ENCODE results near the gene TMPRSS9. TPM values are rescaled to one million over a fixed set of nuclear protein-coding genes. Genes with fewer than 3 reads are reported as not detected.

The TMPRSS9 gene
- total RNA-seq, 4 donors from 2014 or later = not detected

- TF ChIP-seq CTCF (IDR thresholded peaks at IDR 0.05; ENCODE audit: low read depth) = no peak
Observed at GRCh38 chr19:2454199-2454961, 94.3 kb downstream of the TMPRSS9 start.

- TF ChIP-seq CTCF (IDR thresholded peaks at IDR 0.05; ENCODE audit: low read depth) = no peak
Observed at GRCh38 chr19:2454962-2455850, 95.1 kb downstream of the TMPRSS9 start.

GRCh38 chr19:2455851-2456570 lies 95.9 kb downstream of the TMPRSS9 start:
- no peak for TF ChIP-seq CTCF (IDR thresholded peaks at IDR 0.05; ENCODE audit: low read depth)

- TF ChIP-seq CTCF (IDR thresholded peaks at IDR 0.05; ENCODE audit: low read depth) = no peak
Observed at GRCh38 chr19:2457394-2458037, 97.5 kb downstream of the TMPRSS9 start.

GRCh38 chr19:2458054-2458453 lies 98.0 kb downstream of the TMPRSS9 start:
- TF ChIP-seq CTCF (IDR thresholded peaks at IDR 0.05; ENCODE audit: low read depth) = no peak

GRCh38 chr19:2460245-2460644 lies 100.2 kb downstream of the TMPRSS9 start:
- TF ChIP-seq CTCF (IDR thresholded peaks at IDR 0.05; ENCODE audit: low read depth) = no peak

Data from subcutaneous adipose tissue (tissue), 4 donors.